ENCODE results near the gene PLXDC2.
"Not testable (repeated sequence)": the region's sequence is repeated elsewhere in the genome, so short reads cannot be mapped to it uniquely, and the experiment has no call there.

PLXDC2 gene

GRCh38 chr10:19986591-19986990, 170.4 kb downstream of the PLXDC2 start:
- DNase-seq = no peak

DNA sequence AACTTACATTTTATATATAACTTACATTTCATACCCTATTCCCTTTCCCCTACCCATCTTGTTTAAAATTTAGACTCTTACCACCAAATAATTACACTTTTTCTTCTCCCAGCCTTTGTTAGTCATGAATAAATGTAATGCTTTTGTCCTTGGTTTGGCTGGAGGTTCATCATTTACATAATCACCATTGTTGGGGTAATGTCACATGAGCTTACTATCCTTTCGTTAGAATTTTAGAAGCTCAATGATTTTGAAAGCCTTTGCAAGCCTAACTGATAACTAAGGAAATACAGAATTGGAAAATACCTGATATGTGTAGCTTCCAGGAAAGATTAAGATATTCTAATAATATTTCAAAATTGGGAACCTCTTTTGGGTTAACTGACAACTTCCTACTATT, 171.7 kb downstream of the PLXDC2 start:
- no peak for DNase-seq

DNA sequence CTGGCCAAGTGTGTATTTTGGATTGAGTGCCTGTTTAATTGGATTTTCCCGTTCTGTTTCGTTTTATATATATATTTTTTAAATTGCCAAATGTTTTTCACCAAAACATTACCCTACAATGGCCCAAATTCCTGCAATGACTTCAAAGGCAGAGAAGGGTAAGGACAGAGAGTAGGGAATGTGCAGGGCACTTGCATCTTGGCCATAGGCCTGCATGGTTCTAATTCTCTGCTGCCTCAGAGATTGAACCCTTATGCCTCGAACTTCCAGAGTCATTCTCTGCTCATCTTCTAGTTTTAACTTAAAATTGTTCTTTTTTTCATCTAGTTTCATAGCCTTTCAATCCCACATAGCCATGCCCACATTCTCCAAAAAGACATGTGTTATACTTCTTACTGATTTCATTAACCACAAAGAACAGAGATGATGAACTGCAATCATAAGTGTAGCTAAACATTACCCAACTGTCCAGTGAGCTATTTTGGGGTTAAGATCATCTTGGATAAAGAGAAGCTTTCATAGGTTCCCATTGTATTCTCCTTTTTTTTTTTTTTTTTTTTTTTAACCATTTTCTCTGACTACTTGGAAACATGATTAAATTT, 177.6 kb downstream of the PLXDC2 start:
- DNase-seq = no peak

- no peak for DNase-seq
Measured at GRCh38 chr10:19998482-19998881, 182.2 kb downstream of the PLXDC2 start.

DNA sequence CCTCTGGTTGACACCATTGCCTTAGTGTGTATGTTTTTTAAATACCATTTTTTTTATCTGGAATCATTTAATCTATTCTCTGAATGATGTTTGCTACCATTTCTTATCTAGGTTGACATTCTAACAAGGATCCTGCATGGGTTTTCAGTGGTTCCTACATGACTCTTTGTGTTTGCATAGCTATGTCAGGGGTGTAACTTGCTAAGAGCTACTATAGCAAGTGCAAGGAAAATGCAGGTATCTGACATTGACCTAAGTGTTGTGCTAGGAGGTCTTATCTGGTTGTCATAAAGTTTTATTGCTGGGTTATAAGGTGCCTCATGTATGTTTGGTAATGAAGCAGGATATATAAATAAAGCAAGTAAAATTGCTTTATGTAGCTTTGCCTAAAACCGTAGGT, 183.2 kb downstream of the PLXDC2 start:
- no peak for DNase-seq

DNA sequence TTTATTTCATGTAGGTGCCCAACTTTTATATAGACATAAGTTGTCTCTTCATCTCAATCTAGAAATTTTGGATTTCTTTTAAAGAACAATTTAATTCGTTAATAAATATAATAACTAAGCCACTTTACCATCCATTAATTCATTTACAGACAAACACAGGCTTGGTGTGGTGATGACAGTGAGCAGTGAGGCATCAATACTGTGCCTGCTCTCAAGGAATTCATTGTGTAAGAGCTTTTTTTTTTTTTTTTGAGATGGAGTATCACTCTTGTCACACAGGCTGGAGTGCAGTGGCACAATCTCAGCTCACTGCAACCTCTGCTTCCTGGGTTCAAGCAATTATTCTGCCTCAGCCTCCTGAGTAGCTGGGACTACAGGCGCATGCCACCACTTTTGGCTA, 185.8 kb downstream of the PLXDC2 start:
- DNase-seq = not testable (repeated sequence)

GRCh38 chr10:20002657-20003056, 186.4 kb downstream of the PLXDC2 start:
- no peak for DNase-seq

- no peak for DNase-seq
Measured at GRCh38 chr10:20004087-20004523, 187.9 kb downstream of the PLXDC2 start.

DNA sequence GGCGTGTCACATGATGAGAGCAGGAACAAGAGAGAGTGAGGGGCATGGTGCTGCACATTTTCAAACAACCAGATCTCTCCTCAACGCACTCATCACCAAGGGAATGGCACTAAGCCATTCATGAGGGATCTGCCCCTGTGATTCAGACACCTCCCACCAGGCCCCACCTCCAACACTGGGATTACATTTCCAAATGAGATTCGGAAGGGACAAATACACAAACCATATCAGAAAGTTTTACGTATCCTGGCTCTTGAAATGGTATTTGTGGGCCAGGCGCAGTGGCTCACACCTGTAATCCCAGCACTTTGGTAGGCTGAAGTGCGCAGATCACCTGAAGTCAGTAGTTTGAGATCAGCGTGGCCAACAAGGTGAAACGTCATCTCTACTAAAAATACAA, 189.4 kb downstream of the PLXDC2 start:
- DNase-seq = no peak

DNA sequence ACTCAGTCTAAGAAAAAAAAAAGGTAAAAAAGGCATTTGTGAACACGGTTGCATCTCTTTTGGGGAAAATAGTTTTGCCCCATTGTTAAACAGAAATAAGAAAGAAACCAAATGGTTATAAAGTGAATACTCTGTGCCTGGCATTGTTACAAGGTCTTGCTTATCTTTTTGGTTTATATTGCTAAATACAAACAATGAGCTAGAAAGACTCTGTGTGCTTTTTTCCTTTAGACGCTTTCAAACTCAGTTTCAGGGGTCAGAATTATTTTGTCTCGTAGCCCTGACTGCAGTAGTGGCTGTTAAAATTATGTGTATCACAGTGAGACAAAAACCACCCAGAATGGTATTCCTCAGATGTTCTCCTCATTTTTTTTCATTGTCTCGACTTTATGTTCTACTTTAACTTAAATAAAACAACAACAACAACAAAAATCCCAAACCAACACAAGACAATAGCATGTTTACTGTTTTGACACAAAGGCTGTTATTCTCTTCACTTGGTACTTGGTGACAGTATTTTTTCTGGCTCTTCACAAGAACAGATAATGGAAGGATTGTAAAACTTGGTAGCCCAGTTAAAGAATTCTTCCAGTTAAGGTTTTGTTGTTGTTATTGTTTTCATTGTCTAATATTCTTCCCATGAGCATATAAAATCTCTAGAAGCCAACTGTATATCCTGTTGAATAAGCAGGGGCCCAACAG, 190.1 kb downstream of the PLXDC2 start:
- DNase-seq = no peak

DNA sequence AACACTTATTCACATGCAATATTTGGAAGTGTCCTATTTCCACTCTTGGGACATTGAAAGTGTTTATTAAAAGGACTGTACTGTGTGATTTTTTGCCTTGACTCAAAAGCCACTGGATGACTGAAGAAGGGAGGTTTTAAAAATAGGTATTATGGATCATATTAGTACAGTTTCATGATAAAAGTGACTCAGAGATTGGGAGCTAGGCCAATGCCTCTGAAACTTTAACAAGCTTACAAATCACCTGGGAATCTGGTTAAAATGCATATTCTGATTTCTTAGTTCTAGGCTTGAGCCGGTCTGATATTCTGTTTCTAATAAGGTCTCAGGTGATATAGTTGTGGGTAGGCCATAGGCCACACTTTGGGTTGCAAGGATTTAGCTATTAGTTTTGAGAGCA, 191.2 kb downstream of the PLXDC2 start:
- no peak for DNase-seq

GRCh38 chr10:20013991-20014750, 197.9 kb downstream of the PLXDC2 start:
- DNase-seq = no peak

GRCh38 chr10:20017961-20018360, 201.7 kb downstream of the PLXDC2 start:
- DNase-seq = no peak

DNA sequence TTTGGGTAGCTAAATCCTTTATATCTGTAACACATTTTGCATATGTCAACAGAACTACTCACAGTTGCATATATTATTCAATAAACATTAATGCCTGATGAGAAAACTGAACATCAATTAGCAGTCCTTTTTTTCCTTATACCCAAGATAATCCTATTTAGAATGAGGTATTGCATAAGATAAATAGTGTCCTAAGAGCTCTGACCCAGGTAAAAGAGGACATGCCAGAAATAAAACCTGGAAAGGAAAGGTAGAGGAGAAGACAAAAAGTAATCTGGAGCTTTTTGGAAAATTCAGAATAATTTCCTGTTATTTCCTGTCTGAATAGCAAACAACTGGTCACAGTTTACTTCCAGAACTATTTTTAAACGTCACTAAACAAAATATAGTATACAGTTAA, 204.4 kb downstream of the PLXDC2 start:
- no peak for DNase-seq

DNA sequence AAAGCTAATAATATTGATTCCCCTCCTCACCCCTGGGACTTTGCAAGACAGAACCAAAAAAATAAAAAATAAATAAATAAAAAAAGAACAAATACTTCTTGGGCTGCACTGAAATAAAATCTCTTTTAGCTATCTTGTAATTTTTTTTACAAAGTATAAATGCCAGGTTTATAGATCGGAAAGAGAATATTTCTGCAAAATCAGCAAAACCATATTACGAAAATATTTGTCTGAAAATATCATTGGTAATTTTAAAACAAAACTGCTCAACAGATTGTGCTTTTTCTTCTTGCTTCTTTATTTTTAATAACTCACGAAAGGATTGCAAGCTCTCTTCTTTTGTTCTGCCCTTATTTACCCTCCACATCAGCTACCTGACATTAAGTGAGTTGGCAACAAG, 213.3 kb downstream of the PLXDC2 start:
- DNase-seq = no peak

GRCh38 chr10:20033476-20033875, 217.2 kb downstream of the PLXDC2 start:
- DNase-seq = no peak

DNA sequence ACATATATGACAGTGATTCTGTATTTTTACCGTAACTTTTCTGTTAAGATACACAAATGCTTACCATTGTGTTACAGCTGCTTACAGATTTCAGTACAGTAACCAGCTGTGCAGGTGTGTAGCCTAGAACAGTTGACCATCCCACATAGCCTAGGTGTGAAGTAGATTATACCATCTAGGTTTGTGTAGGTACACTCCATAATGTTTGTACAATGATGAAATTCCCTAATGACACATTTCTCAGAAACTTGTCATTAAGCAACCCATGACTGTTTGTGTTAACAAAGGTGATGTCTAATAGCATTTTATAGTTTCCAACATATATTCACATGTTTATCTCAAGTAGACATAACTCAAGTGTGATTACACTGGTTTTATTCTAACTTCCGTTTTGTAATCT, 218.5 kb downstream of the PLXDC2 start:
- no peak for DNase-seq

DNA sequence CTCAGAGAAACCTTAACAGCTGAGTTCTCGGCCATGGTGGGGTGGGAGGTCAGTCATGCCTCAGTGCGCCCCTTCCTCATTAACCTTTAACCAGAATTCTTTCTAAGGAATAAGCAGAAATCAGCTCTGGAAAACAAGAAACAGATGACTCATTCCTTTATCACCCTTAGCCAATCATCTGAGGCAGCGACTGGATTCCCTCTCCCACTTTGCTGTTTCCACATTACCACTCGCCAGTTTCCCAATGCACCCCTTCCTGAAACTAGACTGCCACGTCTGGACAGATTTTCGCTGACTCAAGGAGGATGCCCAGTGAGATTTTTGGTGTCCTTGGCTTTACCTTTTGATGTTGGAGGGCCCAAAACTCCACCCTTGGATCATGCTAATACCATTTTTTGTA, 223.8 kb downstream of the PLXDC2 start:
- no peak for DNase-seq

DNA sequence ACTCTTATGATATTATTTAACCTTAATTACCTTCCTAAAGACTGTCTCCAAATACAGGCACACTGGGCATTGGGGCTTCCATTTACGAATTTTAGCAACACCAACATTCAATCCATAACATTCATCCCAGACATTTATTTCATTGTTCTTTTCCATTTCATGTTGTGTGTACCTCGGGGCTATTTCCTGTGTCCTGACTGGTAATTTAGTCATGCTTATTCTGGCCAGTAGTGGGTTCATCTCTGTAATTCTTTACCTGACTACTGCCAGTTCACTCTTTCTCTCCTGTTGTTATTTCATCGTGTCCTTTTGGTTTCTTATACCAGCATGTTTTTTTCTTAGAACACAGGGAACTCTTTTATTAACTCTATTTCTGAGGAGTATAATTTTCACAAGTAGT, 225.7 kb downstream of the PLXDC2 start:
- no peak for DNase-seq

DNA sequence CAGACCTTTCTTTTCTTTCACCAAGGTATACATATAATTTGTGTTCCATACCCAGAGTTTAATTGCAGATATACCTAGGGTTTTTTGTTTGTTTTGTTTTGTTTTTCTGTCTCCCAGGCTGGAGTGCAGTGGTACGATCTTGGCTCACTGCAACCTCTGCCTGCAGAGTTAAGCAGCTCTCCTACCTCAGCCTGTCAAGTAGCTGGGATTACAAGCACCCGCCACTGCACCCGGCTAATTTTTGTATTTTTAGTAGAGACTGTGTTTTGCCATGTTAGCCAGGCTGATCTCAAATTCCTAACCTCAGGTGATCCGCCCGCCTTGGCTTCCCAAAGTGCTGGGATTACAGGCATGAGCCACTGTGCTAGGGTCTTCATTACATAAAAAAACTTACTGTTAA, 228.9 kb downstream of the PLXDC2 start:
- not testable (repeated sequence) for DNase-seq

DNA sequence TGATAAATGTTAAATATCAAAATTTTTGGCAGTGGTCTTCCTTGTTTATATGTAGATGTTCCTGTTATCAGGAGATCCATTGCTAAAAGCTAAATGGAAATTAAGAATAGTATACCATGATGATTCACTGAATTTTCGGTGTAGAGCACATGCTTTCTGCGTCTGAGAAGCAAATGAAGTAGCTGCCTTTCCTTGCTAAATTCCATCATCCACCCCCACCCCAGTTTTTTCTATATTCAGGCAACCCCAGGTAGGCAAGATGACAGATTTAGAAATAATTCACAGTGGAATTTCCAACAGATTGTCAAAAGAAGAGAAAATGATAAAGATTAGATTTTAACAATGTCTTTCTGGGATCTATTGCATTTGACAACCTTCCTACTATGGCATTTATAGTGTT, 231.9 kb downstream of the PLXDC2 start:
- DNase-seq = no peak

GRCh38 chr10:20058135-20058534, 241.9 kb downstream of the PLXDC2 start:
- DNase-seq = no peak

GRCh38 chr10:20059084-20059835, 243.0 kb downstream of the PLXDC2 start:
- DNase-seq = no peak

Data from GF-D8 (cell line).